HFFc6 (cell line): ENCODE data around the gene MAP1LC3B2. TPM values are rescaled to one million over a fixed set of nuclear protein-coding genes. Genes with fewer than 3 reads are reported as not detected.

Experiments
- DNase-seq: peaks from one replicate; pipeline ENCODE4 v3.0.0-alpha.2; 2018
- H3K27ac Mint-ChIP-seq: 2 replicates; pipeline ENCODE4 v1.8.0; 2020; ENCODE audit warnings: mild to moderate bottlenecking, mixed read lengths
- H3K27me3 Mint-ChIP-seq: 2 replicates; pipeline ENCODE4 v1.8.0; 2021; ENCODE audit warnings: mild to moderate bottlenecking, moderate library complexity, mixed read lengths; ENCODE audit not compliant: insufficient read depth
- H3K36me3 Mint-ChIP-seq: 2 replicates; pipeline ENCODE4 v1.8.0; 2021; ENCODE audit warnings: low read depth, mixed read lengths
- H3K4me1 Mint-ChIP-seq: 2 replicates; pipeline ENCODE4 v1.8.0; 2020; ENCODE audit warnings: low read depth, mixed read lengths
- H3K4me3 Mint-ChIP-seq: 2 replicates; pipeline ENCODE4 v1.8.0; 2020; ENCODE audit warnings: mild to moderate bottlenecking, moderate library complexity, mixed read lengths
- H3K9me3 Mint-ChIP-seq: 2 replicates; pipeline ENCODE4 v1.8.0; 2020; ENCODE audit warnings: mild to moderate bottlenecking, mixed read lengths
- total RNA-seq, 6 experiments: library from RNA; stranded (reverse); fragmentation: NEBNext Ultra II Directional; extraction: Animal tissue kit (Norgen Biotek cat#: 25700); gene quantifications; 2 replicates in 1 of 6; 3 replicates in 5 of 6; pipeline ENCODE4 v1.2.3, GENCODE V29; 2021
- TF ChIP-seq, protein P1 (sequence below): fragments of 200-600 bp; sonication (generic); IDR thresholded peaks from 2 replicates; pipeline ENCODE4 v1.5.0; 2021; ENCODE audit warnings: antibody characterized with exemption, mild to moderate bottlenecking

The MAP1LC3B2 gene
- total RNA-seq, 6 experiments from 2014 or later = 1.7 to 3.7 (median 2.9) TPM

DNA sequence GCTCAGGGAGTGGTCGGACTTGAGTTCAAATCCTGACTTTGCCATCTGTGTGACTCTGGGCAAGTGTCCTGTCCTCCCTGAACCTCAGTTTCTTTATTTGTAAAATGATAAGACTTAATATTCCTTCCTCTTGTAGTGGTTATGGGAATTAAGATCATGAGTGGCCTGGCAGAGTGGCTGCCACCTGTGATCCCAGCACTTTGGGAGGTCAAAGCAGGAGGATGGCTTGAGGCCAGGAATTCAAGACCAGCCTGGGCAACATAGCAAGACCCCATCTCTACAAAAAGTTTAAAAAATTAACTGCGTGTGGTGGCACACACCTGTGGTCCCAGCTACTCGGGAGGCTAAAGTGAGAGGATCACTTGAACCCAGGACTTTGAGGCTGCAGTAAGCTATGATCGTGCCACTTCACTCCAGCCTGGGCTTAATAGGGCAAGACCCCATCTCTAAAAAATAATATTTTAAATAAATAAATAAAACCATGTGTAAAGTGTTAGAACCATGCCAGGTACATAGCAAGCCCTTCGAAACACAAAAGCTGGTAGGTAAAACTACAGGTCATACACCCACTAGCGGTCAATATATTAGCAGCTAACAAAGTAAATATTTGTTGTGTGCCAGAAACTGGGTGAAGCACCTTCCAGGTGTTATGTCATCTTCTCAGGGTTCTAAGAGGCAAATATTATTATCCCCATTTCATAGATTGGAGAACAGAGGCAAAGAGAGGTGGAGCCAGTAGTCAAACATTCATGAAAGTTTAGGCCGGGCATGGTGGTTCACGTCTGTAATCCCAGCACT, 17.4 kb upstream of the MAP1LC3B2 start:
- TF ChIP-seq, protein P1, sequence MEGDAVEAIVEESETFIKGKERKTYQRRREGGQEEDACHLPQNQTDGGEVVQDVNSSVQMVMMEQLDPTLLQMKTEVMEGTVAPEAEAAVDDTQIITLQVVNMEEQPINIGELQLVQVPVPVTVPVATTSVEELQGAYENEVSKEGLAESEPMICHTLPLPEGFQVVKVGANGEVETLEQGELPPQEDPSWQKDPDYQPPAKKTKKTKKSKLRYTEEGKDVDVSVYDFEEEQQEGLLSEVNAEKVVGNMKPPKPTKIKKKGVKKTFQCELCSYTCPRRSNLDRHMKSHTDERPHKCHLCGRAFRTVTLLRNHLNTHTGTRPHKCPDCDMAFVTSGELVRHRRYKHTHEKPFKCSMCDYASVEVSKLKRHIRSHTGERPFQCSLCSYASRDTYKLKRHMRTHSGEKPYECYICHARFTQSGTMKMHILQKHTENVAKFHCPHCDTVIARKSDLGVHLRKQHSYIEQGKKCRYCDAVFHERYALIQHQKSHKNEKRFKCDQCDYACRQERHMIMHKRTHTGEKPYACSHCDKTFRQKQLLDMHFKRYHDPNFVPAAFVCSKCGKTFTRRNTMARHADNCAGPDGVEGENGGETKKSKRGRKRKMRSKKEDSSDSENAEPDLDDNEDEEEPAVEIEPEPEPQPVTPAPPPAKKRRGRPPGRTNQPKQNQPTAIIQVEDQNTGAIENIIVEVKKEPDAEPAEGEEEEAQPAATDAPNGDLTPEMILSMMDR = no peak
- H3K27ac Mint-ChIP-seq = no peak overlapping the region
- peaks cover 7% of the 10 kb centered on the region for H3K27me3 Mint-ChIP-seq
- H3K9me3 Mint-ChIP-seq = no peaks in the 10 kb centered on the region
- no peak for DNase-seq
- H3K4me3 Mint-ChIP-seq = no peak overlapping the region
- H3K4me1 Mint-ChIP-seq = peaks cover 28% of the 10 kb centered on the region
- no peaks in the 10 kb centered on the region for H3K36me3 Mint-ChIP-seq

DNA sequence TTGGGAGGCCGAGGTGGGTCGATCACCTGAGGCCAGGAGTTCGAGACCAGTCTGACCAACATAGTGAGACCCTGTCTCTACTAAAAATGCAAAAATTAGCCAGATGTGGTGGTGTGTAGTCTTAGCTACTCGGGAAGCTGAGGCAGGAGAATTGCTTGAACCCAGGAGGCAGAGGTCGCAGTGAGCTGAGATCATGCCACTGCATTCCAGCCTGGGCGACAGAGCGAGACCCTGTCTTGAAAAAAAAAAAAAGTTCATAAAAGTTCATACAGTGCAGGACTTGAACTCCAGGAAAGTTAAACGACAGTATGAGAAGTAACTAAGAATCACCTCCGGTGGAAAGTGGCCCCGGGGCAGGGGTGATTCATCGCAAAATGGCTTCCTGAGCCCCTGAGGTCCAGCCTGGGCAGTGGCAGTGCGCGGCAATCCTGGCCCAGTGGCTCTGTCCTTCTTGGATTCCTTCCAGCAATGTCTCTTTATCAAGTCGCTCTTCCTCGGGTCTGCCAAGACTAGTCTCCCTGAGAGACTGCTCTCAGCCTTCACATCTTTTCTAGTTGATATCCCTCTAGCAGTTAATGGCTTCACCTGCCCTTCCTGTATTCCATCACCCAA, 16.7 kb upstream of the MAP1LC3B2 start:
- H3K27me3 Mint-ChIP-seq = peaks cover 7% of the 10 kb centered on the region
- no peaks in the 10 kb centered on the region for H3K36me3 Mint-ChIP-seq
- TF ChIP-seq, protein P1 = no peak
- H3K4me1 Mint-ChIP-seq = peaks cover 28% of the 10 kb centered on the region
- DNase-seq = no peak
- H3K9me3 Mint-ChIP-seq = no peaks in the 10 kb centered on the region
- no peak overlapping the region for H3K4me3 Mint-ChIP-seq
- H3K27ac Mint-ChIP-seq = no peak overlapping the region

GRCh38 chr12:116544656-116545055, 14.5 kb upstream of the MAP1LC3B2 start:
- Mint-ChIP-seq H3K36me3 (no peaks in the 10 kb centered on the region), H3K4me1 (peaks cover 30% of the 10 kb centered on the region), H3K27ac (no peak overlapping the region), H3K27me3 (peaks cover 7% of the 10 kb centered on the region), H3K9me3 (no peaks in the 10 kb centered on the region), H3K4me3 (no peak overlapping the region)
- TF ChIP-seq, protein P1 = no peak
- DNase-seq = no peak

GRCh38 chr12:116545144-116545543, 14.0 kb upstream of the MAP1LC3B2 start:
- H3K27ac Mint-ChIP-seq = no peak overlapping the region
- H3K27me3 Mint-ChIP-seq = peaks cover 2% of the 10 kb centered on the region; the same call in 1 of the 2 replicates

GRCh38 chr12:116545936-116546335, 13.2 kb upstream of the MAP1LC3B2 start:
- Mint-ChIP-seq H3K9me3 (no peaks in the 10 kb centered on the region), H3K27ac (no peak overlapping the region), H3K4me1 (peaks cover 17% of the 10 kb centered on the region), H3K4me3 (no peak overlapping the region), H3K27me3 (0 out of 2 replicates have a peak, but pooled peaks cover 2% of the 10 kb centered on the region), H3K36me3 (no peaks in the 10 kb centered on the region)
- no peak for DNase-seq
- TF ChIP-seq, protein P1 = no peak

More at GRCh38 chr12:116545144-116545543, 14.0 kb upstream of the MAP1LC3B2 start:
- TF ChIP-seq, protein P1 = no peak
- no peaks in the 10 kb centered on the region for H3K9me3 Mint-ChIP-seq
- peaks cover 25% of the 10 kb centered on the region for H3K4me1 Mint-ChIP-seq
- DNase-seq = no peak
- no peak overlapping the region for H3K4me3 Mint-ChIP-seq
- H3K36me3 Mint-ChIP-seq = no peaks in the 10 kb centered on the region
